Activated CD8-positive, alpha-beta T cell treated with anti-CD3 and anti-CD28 coated beads, Interleukin-2, amount 10 ng/mL, durations not matched to agents 7 days and 5 days (primary cell): ENCODE results near the gene GPR152. TPM values are rescaled to one million over a fixed set of nuclear protein-coding genes. Genes with fewer than 3 reads are reported as not detected.

Experiments used
- ATAC-seq: fragments of 150-1000 bp; cut with Tn5 transposase; one replicate; pipeline ENCODE4 v1.10.0; 2021; ENCODE audit warnings: moderate library complexity
- CTCF ChIA-PET: fragments of 350-600 bp; sonication (Branson Sonifier 250); formaldehyde crosslinking; loops from one replicate; lab custom pipeline; 2021; ENCODE audit warnings: antibody characterized with exemption; lab: Charles Lee
- POLR2A ChIA-PET: fragments of 350-600 bp; sonication (Branson Sonifier 250); formaldehyde crosslinking; loops from one replicate; lab custom pipeline; 2021; ENCODE audit warnings: antibody characterized with exemption; lab: Charles Lee
- DNase-seq: peaks from one replicate; pipeline ENCODE4 v3.0.0-alpha.2; 2020
- H3K27ac Mint-ChIP-seq: one replicate; pipeline ENCODE4 v1.8.0; 2021; ENCODE audit warnings: mild to moderate bottlenecking, mixed read lengths
- H3K27me3 Mint-ChIP-seq: one replicate; pipeline ENCODE4 v1.8.0; 2021; ENCODE audit warnings: low read depth, mixed read lengths
- H3K36me3 Mint-ChIP-seq: one replicate; pipeline ENCODE4 v1.8.0; 2021; ENCODE audit warnings: low read depth, mixed read lengths
- H3K4me1 Mint-ChIP-seq: one replicate; pipeline ENCODE4 v1.8.0; 2021; ENCODE audit warnings: low read depth, mixed read lengths
- H3K4me3 Mint-ChIP-seq: one replicate; pipeline ENCODE4 v1.8.0; 2021; ENCODE audit warnings: mild to moderate bottlenecking, mixed read lengths
- H3K9me3 Mint-ChIP-seq: one replicate; pipeline ENCODE4 v1.8.0; 2022; ENCODE audit warnings: mixed read lengths; ENCODE audit not compliant: insufficient read depth
- total RNA-seq, 2 experiments: library from RNA; stranded (reverse); gene quantifications; one replicate each; pipeline ENCODE4 v1.2.3, GENCODE V29; 2021

Gene GPR152
- total RNA-seq: not detected

- Mint-ChIP-seq H3K4me1 (peaks cover 9% of the 10 kb centered on the region), H3K36me3 (no peaks in the 10 kb centered on the region), H3K4me3 (no peak within 1 kb of the TSS), H3K27ac (no peak within 1 kb of the TSS), H3K27me3 (peaks cover under 1% of the 10 kb centered on the region), H3K9me3 (no peaks in the 10 kb centered on the region)
- CTCF ChIA-PET: interaction anchor here (0.8 kb wide), 1 partner anchor 16 kb away, joined by 3 read pairs; no protein-coding TSS in a partner anchor
- ATAC-seq: no peak
- POLR2A ChIA-PET: interaction anchor here (0.7 to 4.7 kb wide), 6 partner anchors 11 to 32 kb away, joined by 3 to 34 read pairs (median 3); partner anchors contain the start of genes PTPRCAP and RPS6KB2
- no peak for DNase-seq
These were observed at the start of gene GPR152 for GRCh38 chr11:67452141-67452952. TSS of gene GPR152 (minus strand) at chr11:67452729. CDS start at chr11:67452724, 5 bp downstream.

DNA sequence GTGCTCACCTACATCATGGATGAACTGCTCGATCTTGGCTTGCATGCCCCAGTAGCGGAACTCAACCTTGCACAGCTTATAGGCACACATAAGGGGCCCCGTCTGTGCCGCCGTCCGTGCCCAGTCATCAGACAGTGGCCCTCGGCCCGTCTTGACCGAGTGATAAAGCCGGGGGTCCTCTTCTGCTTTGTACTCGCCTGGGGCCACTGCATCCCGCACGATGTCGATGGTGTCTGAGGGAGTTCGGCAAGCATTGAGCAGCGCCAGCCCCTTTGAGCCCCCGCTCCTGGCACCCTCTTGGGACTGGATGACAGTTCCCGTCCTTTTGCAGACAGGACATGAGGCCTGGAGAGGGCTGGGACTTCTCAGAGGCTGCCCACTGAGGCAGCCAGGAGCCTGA lies 49.3 kb upstream of the GPR152 start:
- H3K4me1 Mint-ChIP-seq: peaks cover 36% of the 10 kb centered on the region
- ChIA-PET CTCF (interaction anchor here (0.9 kb wide), 1 partner anchor 150 kb away, joined by 3 read pairs; no protein-coding TSS in a partner anchor), POLR2A (no interaction called here)

DNA sequence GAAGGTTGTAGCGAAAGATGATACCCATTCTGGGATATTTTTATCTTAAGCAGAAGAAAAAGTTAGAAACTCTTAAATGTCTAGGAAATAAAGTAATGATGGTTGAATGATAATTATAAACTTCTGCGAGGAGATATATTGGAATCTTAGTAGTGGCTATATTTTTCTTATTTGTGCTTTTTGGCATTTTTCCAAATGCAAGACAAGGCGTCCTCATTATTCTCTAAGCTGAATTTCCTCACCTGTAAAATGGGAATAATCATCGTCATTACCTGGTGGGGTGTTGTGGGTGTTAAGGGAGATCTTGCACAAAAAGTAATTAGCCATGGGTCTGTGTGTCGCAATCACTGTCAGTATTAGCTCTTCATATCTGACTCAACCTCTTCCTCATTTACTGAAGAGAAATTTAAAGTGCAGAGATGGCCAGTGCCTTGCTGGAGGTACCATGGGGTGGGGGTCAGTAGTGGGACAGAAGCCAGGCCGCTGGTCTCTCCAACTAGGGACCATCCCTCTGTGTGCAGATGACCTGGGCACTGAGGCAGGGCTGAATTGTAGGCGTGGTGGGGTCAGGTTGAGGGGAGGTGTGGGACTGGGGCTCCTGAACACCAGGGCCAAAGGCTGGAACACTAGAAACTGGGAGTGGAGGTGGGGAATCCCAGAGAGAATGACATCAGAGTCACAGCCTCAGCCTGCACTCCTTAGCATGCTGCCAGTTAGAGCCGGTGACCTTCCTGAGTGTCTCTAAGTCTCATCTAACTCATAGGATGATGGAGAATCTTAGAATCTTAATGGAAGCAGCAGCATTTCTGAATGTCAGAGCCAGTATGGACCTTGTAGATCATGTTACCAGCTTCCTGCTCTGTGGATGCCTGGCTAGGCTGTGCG lies 48.5 kb upstream of the GPR152 start:
- Mint-ChIP-seq H3K4me3 (no peak overlapping the region), H3K4me1 (peaks cover 28% of the 10 kb centered on the region), H3K9me3 (no peaks in the 10 kb centered on the region), H3K27ac (no peak overlapping the region), H3K27me3 (no peaks in the 10 kb centered on the region), H3K36me3 (peaks cover 44% of the 10 kb centered on the region)
- no peak for DNase-seq
- CTCF ChIA-PET: interaction anchor here (0.9 kb wide), 1 partner anchor 10 kb away, joined by 4 read pairs; no protein-coding TSS in a partner anchor
- ATAC-seq: no peak
- POLR2A ChIA-PET: no interaction called here

More for the DNA sequence above, 49.3 kb upstream of the GPR152 start:
- Mint-ChIP-seq H3K4me3 (no peak overlapping the region), H3K9me3 (no peaks in the 10 kb centered on the region), H3K27me3 (no peaks in the 10 kb centered on the region), H3K27ac (no peak overlapping the region), H3K36me3 (peaks cover 49% of the 10 kb centered on the region)
- ATAC-seq (no peak), DNase-seq (no peak)

- CTCF ChIA-PET: interaction anchor here (0.9 kb wide), 1 partner anchor 9 kb away, joined by 4 read pairs; no protein-coding TSS in a partner anchor
- peaks cover 45% of the 10 kb centered on the region for H3K36me3 Mint-ChIP-seq
- H3K9me3 Mint-ChIP-seq: no peaks in the 10 kb centered on the region
- POLR2A ChIA-PET: no interaction called here
- no peak overlapping the region for H3K27ac Mint-ChIP-seq
- peaks cover 22% of the 10 kb centered on the region for H3K4me1 Mint-ChIP-seq
- DNase-seq: no peak
- no peak overlapping the region for H3K4me3 Mint-ChIP-seq
- ATAC-seq: no peak
- H3K27me3 Mint-ChIP-seq: no peaks in the 10 kb centered on the region
These were observed 47.9 kb upstream of the GPR152 start for GRCh38 chr11:67500484-67500821.

DNA sequence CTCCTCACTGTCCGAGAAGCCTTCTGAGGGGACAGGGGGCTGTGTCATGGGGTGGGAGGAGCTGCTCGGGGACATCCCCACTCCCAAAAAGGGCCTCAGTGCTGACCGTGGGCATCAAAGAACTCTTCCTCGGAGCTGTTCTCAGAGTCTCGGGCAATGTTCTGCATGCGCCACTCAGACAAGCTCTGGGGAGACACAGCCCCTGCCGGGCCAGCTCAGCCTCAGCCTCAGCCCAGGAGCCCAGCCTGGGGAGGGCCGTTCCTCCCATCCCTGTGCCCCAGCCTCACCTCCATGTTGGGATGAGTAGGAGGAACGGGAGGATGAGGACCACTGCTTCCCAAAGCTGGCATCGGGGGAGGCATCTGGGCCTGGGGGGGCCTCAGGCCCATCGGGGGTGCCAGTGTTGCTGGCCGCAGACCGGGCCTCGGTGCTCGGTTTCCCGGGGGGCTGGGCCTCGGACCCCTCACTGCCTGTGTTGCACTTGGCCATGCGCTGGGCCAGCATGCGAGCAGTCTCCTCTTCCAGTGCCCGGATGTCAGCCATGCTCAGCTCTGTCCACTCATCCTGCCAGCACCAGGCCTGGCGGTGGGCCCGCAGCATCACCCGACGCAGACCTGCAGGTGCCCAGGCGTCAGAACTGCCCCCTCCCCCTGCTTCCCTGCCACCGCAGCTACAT lies 47.4 kb upstream of the GPR152 start:
- DNase-seq (no peak), ATAC-seq (no peak)
- Mint-ChIP-seq H3K27ac (no peak overlapping the region), H3K4me1 (peaks cover 21% of the 10 kb centered on the region), H3K4me3 (no peak overlapping the region), H3K27me3 (no peaks in the 10 kb centered on the region), H3K36me3 (peaks cover 46% of the 10 kb centered on the region), H3K9me3 (no peaks in the 10 kb centered on the region)
- ChIA-PET POLR2A (no interaction called here), CTCF (no interaction called here)

- Mint-ChIP-seq H3K4me1 (peaks cover 16% of the 10 kb centered on the region), H3K9me3 (no peaks in the 10 kb centered on the region), H3K4me3 (no peak overlapping the region), H3K36me3 (peaks cover 52% of the 10 kb centered on the region), H3K27ac (no peak overlapping the region), H3K27me3 (no peaks in the 10 kb centered on the region)
- ATAC-seq (no peak), DNase-seq (no peak)
- ChIA-PET CTCF (no interaction called here), POLR2A (interaction anchor here (1.1 kb wide), 1 partner anchor 61 kb away, joined by 4 read pairs; the partner anchor contains the start of gene PTPRCAP)
These were observed 46.0 kb upstream of the GPR152 start for GRCh38 chr11:67498544-67498972.

DNA sequence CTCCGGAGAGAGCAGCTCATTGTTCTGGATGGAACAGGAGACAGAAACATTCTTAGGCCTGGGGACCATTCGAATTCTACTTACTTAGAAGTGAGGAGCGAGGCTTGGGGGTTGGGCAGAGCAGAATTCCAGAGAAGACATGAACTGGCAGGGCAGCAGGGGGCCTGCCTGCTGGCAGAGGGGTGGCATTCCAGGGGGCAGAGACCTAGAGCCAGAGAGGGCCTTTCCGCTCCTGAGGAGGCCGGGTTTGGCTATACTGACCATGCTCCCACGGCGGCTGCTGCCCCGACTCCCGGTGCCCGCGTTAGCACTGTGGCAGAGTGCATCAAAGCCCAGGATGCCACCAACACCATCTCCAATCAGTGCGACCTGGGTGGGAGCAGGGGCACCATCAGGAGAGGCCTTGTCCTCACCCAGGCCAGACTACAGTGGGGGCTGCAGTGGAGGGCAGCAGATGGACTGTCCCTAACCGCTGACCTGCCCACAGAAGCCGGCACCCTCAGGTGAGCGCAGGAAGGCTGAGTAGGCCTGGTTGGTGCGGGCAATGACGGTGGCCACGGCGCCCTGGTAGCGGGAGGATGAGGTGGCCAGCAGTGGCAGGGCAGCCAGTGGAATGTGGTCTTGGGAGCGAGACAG lies 45.2 kb upstream of the GPR152 start:
- no peak for ATAC-seq
- ChIA-PET CTCF (no interaction called here), POLR2A (interaction anchor here (1.1 kb wide), 1 partner anchor 60 kb away, joined by 4 read pairs; the partner anchor contains the start of gene PTPRCAP)
- Mint-ChIP-seq H3K36me3 (peaks cover 51% of the 10 kb centered on the region), H3K4me1 (peaks cover 9% of the 10 kb centered on the region), H3K27me3 (no peaks in the 10 kb centered on the region), H3K4me3 (no peak overlapping the region), H3K9me3 (no peaks in the 10 kb centered on the region), H3K27ac (no peak overlapping the region)
- DNase-seq: no peak

DNA sequence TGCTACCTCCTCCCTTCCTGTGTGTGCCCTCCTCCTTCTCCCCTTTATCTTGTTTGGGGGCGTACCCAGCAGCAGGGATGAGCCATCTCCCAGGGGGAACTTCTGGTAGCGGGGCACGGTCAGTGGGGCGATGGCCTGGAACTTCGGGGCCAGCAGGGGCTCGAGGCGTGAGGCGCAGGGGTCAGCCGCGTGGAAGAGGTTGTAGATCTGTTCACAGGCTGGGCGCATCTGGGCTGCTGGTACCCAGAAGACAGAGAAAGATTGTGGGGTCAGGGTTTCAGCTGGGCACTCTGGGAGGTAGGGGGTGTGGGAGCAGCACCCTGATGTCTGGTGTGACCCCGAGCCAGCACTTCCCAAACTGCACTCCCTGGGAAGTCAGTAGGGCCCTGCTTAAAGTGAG lies 43.6 kb upstream of the GPR152 start:
- Mint-ChIP-seq H3K36me3 (peaks cover 41% of the 10 kb centered on the region), H3K4me1 (peaks cover 7% of the 10 kb centered on the region), H3K4me3 (no peak overlapping the region), H3K27me3 (no peaks in the 10 kb centered on the region), H3K9me3 (no peaks in the 10 kb centered on the region), H3K27ac (no peak overlapping the region)
- no peak for DNase-seq
- ChIA-PET CTCF (no interaction called here), POLR2A (no interaction called here)
- no peak for ATAC-seq

GRCh38 chr11:67495234-67496005 lies 42.9 kb upstream of the GPR152 start:
- POLR2A ChIA-PET: no interaction called here
- H3K27ac Mint-ChIP-seq: no peak overlapping the region
- H3K4me1 Mint-ChIP-seq: peaks cover under 1% of the 10 kb centered on the region
- ATAC-seq (no peak), DNase-seq (no peak)
- no peak overlapping the region for H3K4me3 Mint-ChIP-seq
- no peaks in the 10 kb centered on the region for H3K27me3 Mint-ChIP-seq
- CTCF ChIA-PET: no interaction called here
- peaks cover 37% of the 10 kb centered on the region for H3K36me3 Mint-ChIP-seq
- no peaks in the 10 kb centered on the region for H3K9me3 Mint-ChIP-seq

- Mint-ChIP-seq H3K36me3 (peaks cover 39% of the 10 kb centered on the region), H3K4me1 (peaks cover 3% of the 10 kb centered on the region), H3K27ac (no peak overlapping the region), H3K9me3 (no peaks in the 10 kb centered on the region), H3K27me3 (no peaks in the 10 kb centered on the region), H3K4me3 (no peak overlapping the region)
- ChIA-PET POLR2A (no interaction called here), CTCF (no interaction called here)
- no peak for ATAC-seq
- no peak for DNase-seq
These were observed 42.1 kb upstream of the GPR152 start for GRCh38 chr11:67494371-67495233.
